ENCODE measurements around the gene ATAD3A. TPM values are rescaled to one million over a fixed set of nuclear protein-coding genes. Genes with fewer than 3 reads are reported as not detected.

ATAD3A gene
- total RNA-seq, 1 donor from 2014 or later: 51.5 TPM

- Histone ChIP-seq H3K27me3 (ENCODE audit: control insufficient read depth, insufficient read depth, low read length) (no peaks in the 10 kb centered on the region), H3K4me3 (ENCODE audit: low read depth, low read length) (no peak overlapping the region), H3K36me3 (ENCODE audit: control insufficient read depth, insufficient read depth, low read length) (no peaks in the 10 kb centered on the region)
- no peak for DNase-seq (ENCODE audit: low read depth)
- no peak for TF ChIP-seq CTCF (IDR thresholded peaks at IDR 0.05; ENCODE audit: insufficient read depth, low read length, poor library complexity, severe bottlenecking)
Observed at GRCh38 chr1:1560178-1560577, 48.2 kb downstream of the ATAD3A start.

- Histone ChIP-seq H3K27me3 (ENCODE audit: control insufficient read depth, insufficient read depth, low read length) (no peaks in the 10 kb centered on the region), H3K4me3 (ENCODE audit: low read depth, low read length) (no peak overlapping the region), H3K36me3 (ENCODE audit: control insufficient read depth, insufficient read depth, low read length) (no peaks in the 10 kb centered on the region)
- TF ChIP-seq CTCF (IDR thresholded peaks at IDR 0.05; ENCODE audit: insufficient read depth, low read length, poor library complexity, severe bottlenecking): no peak
- no peak for DNase-seq (ENCODE audit: low read depth)
Observed at GRCh38 chr1:1561801-1562470, 50.0 kb downstream of the ATAD3A start.

- no peak for TF ChIP-seq CTCF (IDR thresholded peaks at IDR 0.05; ENCODE audit: insufficient read depth, low read length, poor library complexity, severe bottlenecking)
- H3K36me3 ChIP-seq (ENCODE audit: control insufficient read depth, insufficient read depth, low read length): no peaks in the 10 kb centered on the region
- H3K4me3 ChIP-seq (ENCODE audit: low read depth, low read length): no peak overlapping the region
- no peaks in the 10 kb centered on the region for H3K27me3 ChIP-seq (ENCODE audit: control insufficient read depth, insufficient read depth, low read length)
- no peak for DNase-seq (ENCODE audit: low read depth)
Observed at GRCh38 chr1:1562556-1563195, 50.7 kb downstream of the ATAD3A start.

- Histone ChIP-seq H3K27me3 (ENCODE audit: control insufficient read depth, insufficient read depth, low read length) (no peaks in the 10 kb centered on the region), H3K4me3 (ENCODE audit: low read depth, low read length) (no peak overlapping the region), H3K36me3 (ENCODE audit: control insufficient read depth, insufficient read depth, low read length) (no peaks in the 10 kb centered on the region)
- no peak for DNase-seq (ENCODE audit: low read depth)
- no peak for TF ChIP-seq CTCF (IDR thresholded peaks at IDR 0.05; ENCODE audit: insufficient read depth, low read length, poor library complexity, severe bottlenecking)
Observed at GRCh38 chr1:1563688-1564087, 51.7 kb downstream of the ATAD3A start.

- no peak for DNase-seq (ENCODE audit: low read depth)
- H3K36me3 ChIP-seq (ENCODE audit: control insufficient read depth, insufficient read depth, low read length): no peaks in the 10 kb centered on the region
- no peak overlapping the region for H3K4me3 ChIP-seq (ENCODE audit: low read depth, low read length)
- H3K27me3 ChIP-seq (ENCODE audit: control insufficient read depth, insufficient read depth, low read length): no peaks in the 10 kb centered on the region
- TF ChIP-seq CTCF (IDR thresholded peaks at IDR 0.05; ENCODE audit: insufficient read depth, low read length, poor library complexity, severe bottlenecking): no peak
Observed at GRCh38 chr1:1564268-1564667, 52.3 kb downstream of the ATAD3A start.

- DNase-seq (ENCODE audit: low read depth): no peak
- Histone ChIP-seq H3K36me3 (ENCODE audit: control insufficient read depth, insufficient read depth, low read length) (no peaks in the 10 kb centered on the region), H3K4me3 (ENCODE audit: low read depth, low read length) (no peak overlapping the region), H3K27me3 (ENCODE audit: control insufficient read depth, insufficient read depth, low read length) (no peaks in the 10 kb centered on the region)
- TF ChIP-seq CTCF (IDR thresholded peaks at IDR 0.05; ENCODE audit: insufficient read depth, low read length, poor library complexity, severe bottlenecking): no peak
Observed at GRCh38 chr1:1565340-1565739, 53.4 kb downstream of the ATAD3A start.

Measured in kidney epithelial cell (primary cell).